PC-9 (cell line): ENCODE data around the gene OR2L13. TPM values are rescaled to one million over a fixed set of nuclear protein-coding genes. Genes with fewer than 3 reads are reported as not detected.

Source experiments
- BruUV-seq: library from RNA; stranded (reverse); fragments of 400-500 nt; replicated peaks from 2 replicates; lab custom pipeline; 2021; lab: Mats Ljungman, UMichigan
- CTCF ChIA-PET: fragments of 300-600 bp; sonication (Branson Sonifier 250); formaldehyde crosslinking; loops from one replicate; lab custom pipeline; 2022; ENCODE audit warnings: antibody characterized with exemption; lab: Charles Lee
- POLR2A ChIA-PET: fragments of 300-600 bp; sonication (Branson Sonifier 250); formaldehyde crosslinking; loops from one replicate; lab custom pipeline; 2022; ENCODE audit warnings: antibody characterized with exemption; ENCODE audit not compliant: unreplicated experiment; lab: Charles Lee
- DNase-seq, 2 experiments: peaks; one replicate each; pipeline versions ENCODE4 v3.0.0 to v3.0.0-alpha.2; 2015 to 2022; ENCODE audit warnings: mixed read lengths in 1 of 2
- H2AFZ ChIP-seq: fragments of 200-600 bp; sonication (generic); 2 replicates; pipeline ENCODE4 v1.8.1; 2017; ENCODE audit warnings: antibody characterized with exemption
- H3F3A ChIP-seq: fragments of 200-600 bp; sonication (generic); 2 replicates; pipeline ENCODE4 v1.8.1; 2017; ENCODE audit warnings: antibody characterized with exemption, mild to moderate bottlenecking, low read depth; ENCODE audit not compliant: insufficient read depth
- H3K27ac ChIP-seq: fragments of 200-600 bp; sonication (generic); 2 replicates; pipeline ENCODE4 v1.6.1; 2016; ENCODE audit warnings: mixed run types
- H3K27me3 ChIP-seq: fragments of 200-600 bp; sonication (generic); 2 replicates; pipeline ENCODE4 v1.6.1; 2016; ENCODE audit warnings: low read depth, mixed run types; ENCODE audit not compliant: insufficient read depth
- H3K36me3 ChIP-seq: fragments of 200-600 bp; sonication (generic); 2 replicates; pipeline ENCODE4 v1.6.1; 2016; ENCODE audit warnings: low read depth, mixed run types
- H3K4me1 ChIP-seq: fragments of 200-600 bp; sonication (generic); replicated peaks from 2 replicates; pipeline ENCODE4 v1.6.1; 2016; ENCODE audit warnings: mixed run types; ENCODE audit not compliant: insufficient read depth
- H3K4me2 ChIP-seq: fragments of 200-600 bp; sonication (generic); 2 replicates; pipeline ENCODE4 v1.6.1; 2017; ENCODE audit warnings: mixed run types
- H3K4me3 ChIP-seq: fragments of 200-600 bp; sonication (generic); 2 replicates; pipeline ENCODE4 v1.6.1; 2016; ENCODE audit warnings: mixed run types
- H3K79me2 ChIP-seq: fragments of 200-600 bp; sonication (generic); 2 replicates; pipeline ENCODE4 v1.6.1; 2017; ENCODE audit warnings: low read depth, mixed run types
- H3K9me2 ChIP-seq: fragments of 200-600 bp; sonication (generic); 2 replicates; pipeline ENCODE4 v1.8.1; 2017; ENCODE audit warnings: mild to moderate bottlenecking; ENCODE audit not compliant: insufficient read depth
- H3K9me3 ChIP-seq: fragments of 200-600 bp; sonication (generic); 2 replicates; pipeline ENCODE4 v1.8.1; 2016; ENCODE audit warnings: low read depth; ENCODE audit not compliant: insufficient read depth
- H4K20me1 ChIP-seq: fragments of 200-600 bp; sonication (generic); 2 replicates; pipeline ENCODE4 v1.8.1; 2017; ENCODE audit not compliant: insufficient read depth
- CTCF ChIP-seq: fragments of 200-600 bp; sonication (generic); conservative IDR thresholded peaks from 2 replicates; pipeline ENCODE4 v1.6.1; 2017; ENCODE audit warnings: mixed run types, antibody characterized with exemption, mild to moderate bottlenecking, moderate library complexity
- EZH2 ChIP-seq: fragments of 200-600 bp; sonication (generic); IDR thresholded peaks from 2 replicates; pipeline ENCODE4 v1.8.0; 2017; ENCODE audit warnings: antibody characterized with exemption, low read depth
- intact Hi-C: fragments of 100-400 bp; cut with micrococcal nuclease; formaldehyde crosslinking; loops from one replicate; pipeline ENCODE4 v1.10.0; 2022; ENCODE audit not compliant: unreplicated experiment
- total RNA-seq: library from RNA; stranded (reverse); gene quantifications from 2 replicates; pipeline ENCODE4 v1.2.3, GENCODE V29; 2021

Gene OR2L13
- total RNA-seq, 1 experiment from 2014 or later: not detected

DNA sequence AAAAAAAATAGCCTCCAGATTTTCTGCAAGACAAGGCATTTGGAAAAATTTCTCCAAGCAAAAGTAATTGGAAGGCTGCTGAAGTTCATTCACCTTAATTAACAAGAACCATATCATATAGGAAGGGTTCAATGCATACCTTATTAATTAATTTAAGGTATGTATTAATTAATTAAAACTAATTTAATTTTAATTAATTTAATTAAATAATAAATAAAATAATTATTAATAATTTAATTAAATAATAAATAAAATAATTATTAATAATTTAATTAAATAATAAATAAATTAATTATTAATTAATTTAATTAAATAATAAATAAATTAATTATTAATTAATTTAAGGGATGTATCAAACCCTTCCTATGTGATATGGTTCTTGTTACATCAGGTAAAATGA lies 7.9 kb downstream of the OR2L13 start:
- Histone ChIP-seq H2AFZ (no peak overlapping the region), H3K79me2 (no peaks in the 10 kb centered on the region), H3K4me3 (no peak overlapping the region), H3K4me2 (no peak overlapping the region), H4K20me1 (no peaks in the 10 kb centered on the region), H3F3A (no peaks in the 10 kb centered on the region), H3K9me3 (no peaks in the 10 kb centered on the region), H3K27me3 (no peaks in the 10 kb centered on the region), H3K36me3 (no peaks in the 10 kb centered on the region), H3K9me2 (no peaks in the 10 kb centered on the region), H3K27ac (no peak overlapping the region), H3K4me1 (no peaks in the 10 kb centered on the region)
- intact Hi-C loops: no loop called here
- no peak for DNase-seq
- ChIA-PET POLR2A (no interaction called here), CTCF (no interaction called here)
- TF ChIP-seq EZH2 (no peak), CTCF (no peak)
- BruUV-seq: no TSS peak

- BruUV-seq: no TSS peak
- Histone ChIP-seq H3F3A (no peaks in the 10 kb centered on the region), H3K4me1 (no peaks in the 10 kb centered on the region), H2AFZ (no peak overlapping the region), H3K4me2 (no peak overlapping the region), H3K4me3 (no peak overlapping the region), H3K79me2 (no peaks in the 10 kb centered on the region), H4K20me1 (no peaks in the 10 kb centered on the region), H3K36me3 (no peaks in the 10 kb centered on the region), H3K27me3 (no peaks in the 10 kb centered on the region), H3K9me2 (no peaks in the 10 kb centered on the region), H3K9me3 (no peaks in the 10 kb centered on the region), H3K27ac (no peak overlapping the region)
- TF ChIP-seq EZH2 (no peak), CTCF (no peak)
- intact Hi-C loops: no loop called here
- POLR2A ChIA-PET: no interaction called here
- DNase-seq: no peak
- CTCF ChIA-PET: no interaction called here
Observed at GRCh38 chr1:248111157-248111556, 16.2 kb downstream of the OR2L13 start.

DNA sequence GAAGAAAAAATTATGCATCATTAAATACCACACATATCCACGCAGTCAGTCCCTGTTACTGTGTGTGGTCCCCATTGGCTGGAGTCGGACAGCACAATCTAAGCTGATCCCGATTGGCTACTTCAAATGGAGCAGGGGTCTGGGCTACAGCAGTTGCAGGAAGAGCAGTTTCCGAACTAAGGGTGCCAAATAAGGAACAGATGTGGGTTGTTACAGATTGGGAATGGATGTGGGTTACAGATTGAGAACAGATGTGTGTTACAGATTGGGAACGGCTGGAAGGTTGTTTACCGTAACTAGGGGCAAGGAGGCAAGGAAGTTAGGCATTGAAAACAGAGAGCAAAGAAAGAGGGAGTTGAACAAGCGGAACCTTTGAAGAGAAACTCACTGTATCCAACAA lies 19.9 kb downstream of the OR2L13 start:
- Histone ChIP-seq H3K27me3 (no peaks in the 10 kb centered on the region), H3K27ac (no peak overlapping the region), H3K4me1 (no peaks in the 10 kb centered on the region), H3K36me3 (no peaks in the 10 kb centered on the region), H3F3A (no peaks in the 10 kb centered on the region), H2AFZ (no peak overlapping the region), H3K9me3 (no peaks in the 10 kb centered on the region), H3K9me2 (no peaks in the 10 kb centered on the region), H3K4me3 (no peak overlapping the region), H4K20me1 (no peaks in the 10 kb centered on the region), H3K79me2 (no peaks in the 10 kb centered on the region), H3K4me2 (no peak overlapping the region)
- ChIA-PET POLR2A (no interaction called here), CTCF (no interaction called here)
- no peak for DNase-seq
- BruUV-seq: no TSS peak
- TF ChIP-seq EZH2 (no peak), CTCF (no peak)
- intact Hi-C loops: no loop called here
